Peyer's patch (tissue), 4 donors: Measurements from ENCODE around the gene MBD2. TPM values are rescaled to one million over a fixed set of nuclear protein-coding genes. Genes with fewer than 3 reads are reported as not detected.

ENCODE experiments used
- DNase-seq, 3 donors: peaks; one replicate each; pipeline ENCODE4 v3.0.0-alpha.2; 2017 to 2019
- H3K27ac ChIP-seq, 4 donors: fragments of 200-600 bp; sonication (generic); one replicate each; pipeline ENCODE4 v1.5.1; 2016 to 2019
- H3K27me3 ChIP-seq, 2 donors: fragments of 200-600 bp; sonication (generic); one replicate each; pipeline ENCODE4 v1.5.1; 2019
- H3K36me3 ChIP-seq, 3 donors: fragments of 200-600 bp; sonication (generic); one replicate each; pipeline ENCODE4 v1.5.1; 2016 to 2019
- H3K4me1 ChIP-seq, 4 donors: fragments of 200-600 bp; sonication (generic); one replicate each; pipeline ENCODE4 v1.5.1; 2016 to 2019
- H3K4me3 ChIP-seq, 4 donors: fragments of 200-600 bp; sonication (generic); 1 replicate in 3 of 4; 2 replicates in 1 of 4; pipeline ENCODE4 v1.5.1; 2016 to 2019; ENCODE audit warnings: mild to moderate bottlenecking in 1 of 4
- H3K9me3 ChIP-seq, 4 donors: fragments of 200-600 bp; sonication (generic); one replicate each; pipeline ENCODE4 v1.5.1; 2016 to 2019; ENCODE audit warnings: mild to moderate bottlenecking in 1 of 4
- CTCF ChIP-seq, 6 experiments: fragments of 450-650 bp in 4 of 6; fragments of 200-600 bp in 2 of 6; sonication (generic) in 1 of 6; IDR thresholded peaks; one replicate each; pipeline ENCODE4 v1.5.1; 2017 to 2019; ENCODE audit warnings: antibody characterized with exemption in 6 of 6, mild to moderate bottlenecking in 3 of 6, moderate library complexity in 1 of 6
- POLR2A ChIP-seq, 2 donors: fragments of 450-650 bp; IDR thresholded peaks; one replicate each; pipeline ENCODE4 v1.5.1; 2017; ENCODE audit warnings: antibody characterized with exemption in 2 of 2, mild to moderate bottlenecking in 2 of 2, moderate library complexity in 2 of 2
- total RNA-seq, 4 donors: library from RNA; depleted of rRNA; stranded (reverse); fragments of >200 nt; gene quantifications; one replicate each; pipeline ENCODE4 v1.1.0, GENCODE V29; 2016

MBD2 gene
- total RNA-seq, result 10 to 100 TPM; 27.5 to 44.6 (median 34.0) TPM

- Histone ChIP-seq H3K4me1 (peaks cover 0 to 32% (median 8%) of the 10 kb centered on the region in 4 donors), H3K27me3 (no peaks in the 10 kb centered on the region)
Measured at GRCh38 chr18:54224379-54225014, at the start of gene MBD2. Gene MBD2 (minus strand): TSS chr18:54224669. CDS start chr18:54224559, 110 bp downstream.

GRCh38 chr18:54269893-54270844 is 45.7 kb upstream of the MBD2 start:
- H3K4me1 ChIP-seq, result peaks cover 0 to 8% (median 0%) of the 10 kb centered on the region in 4 donors
- TF ChIP-seq CTCF (IDR thresholded peaks at IDR 0.05), result peak; percentile 32 to 52 (median 46)
- no peak for TF ChIP-seq POLR2A (IDR thresholded peaks at IDR 0.05)
- no peaks in the 10 kb centered on the region for H3K9me3 ChIP-seq
- peak overlapping the region; percentile 70 to 84 (median 72) for H3K4me3 ChIP-seq
- DNase-seq, result peak in 2 of 3 donors; percentile 63 to 76
- no peaks in the 10 kb centered on the region for H3K36me3 ChIP-seq
- peak overlapping the region; percentile 89 to 93 (median 92) for H3K27ac ChIP-seq
- H3K27me3 ChIP-seq, result no peaks in the 10 kb centered on the region

More at GRCh38 chr18:54224379-54225014, at the start of gene MBD2:
- Histone ChIP-seq H3K4me3 (peak within 1 kb of the TSS; percentile 81 to 90 (median 86)), H3K27ac (peak within 1 kb of the TSS; percentile 87 to 94 (median 91)), H3K9me3 (no peaks in the 10 kb centered on the region), H3K36me3 (no peaks in the 10 kb centered on the region)
- TF ChIP-seq CTCF (IDR thresholded peaks at IDR 0.05), result peak in 3 of 6 experiments; percentile 9 to 31 (median 11)
- TF ChIP-seq POLR2A (IDR thresholded peaks at IDR 0.05), result peak; percentile 73 to 74
- DNase-seq, result peak; percentile 93 to 97 (median 95)

- no peaks in the 10 kb centered on the region for H3K36me3 ChIP-seq
- H3K4me3 ChIP-seq, result peak overlapping the region; percentile 70 to 84 (median 72)
- H3K4me1 ChIP-seq, result peaks cover 0 to 8% (median 0%) of the 10 kb centered on the region in 4 donors
- no peaks in the 10 kb centered on the region for H3K9me3 ChIP-seq
- TF ChIP-seq CTCF (IDR thresholded peaks at IDR 0.05) (no peak), POLR2A (IDR thresholded peaks at IDR 0.05) (no peak)
- no peak for DNase-seq
- H3K27ac ChIP-seq, result peak overlapping the region; percentile 89 to 93 (median 92)
- H3K27me3 ChIP-seq, result no peaks in the 10 kb centered on the region
Measured at GRCh38 chr18:54268751-54269150, 44.3 kb upstream of the MBD2 start.

GRCh38 chr18:54267701-54268100 is 43.2 kb upstream of the MBD2 start:
- Histone ChIP-seq H3K4me3 (no peak overlapping the region), H3K27ac (no peak overlapping the region), H3K36me3 (no peaks in the 10 kb centered on the region), H3K9me3 (no peaks in the 10 kb centered on the region), H3K4me1 (peaks cover 0 to 8% (median 0%) of the 10 kb centered on the region in 4 donors), H3K27me3 (no peaks in the 10 kb centered on the region)
- TF ChIP-seq POLR2A (IDR thresholded peaks at IDR 0.05) (no peak), CTCF (IDR thresholded peaks at IDR 0.05) (no peak)
- DNase-seq, result no peak

GRCh38 chr18:54263904-54264336 is 39.5 kb upstream of the MBD2 start:
- H3K27ac ChIP-seq, result no peak overlapping the region
- no peaks in the 10 kb centered on the region for H3K36me3 ChIP-seq
- peaks cover 0 to 7% (median 0%) of the 10 kb centered on the region in 4 donors for H3K4me1 ChIP-seq

More at GRCh38 chr18:54263904-54264336, 39.5 kb upstream of the MBD2 start:
- H3K27me3 ChIP-seq, result no peaks in the 10 kb centered on the region
- DNase-seq, result no peak
- H3K4me3 ChIP-seq, result no peak overlapping the region
- H3K9me3 ChIP-seq, result no peaks in the 10 kb centered on the region
- no peak for TF ChIP-seq POLR2A (IDR thresholded peaks at IDR 0.05)
- no peak for TF ChIP-seq CTCF (IDR thresholded peaks at IDR 0.05)
